T-helper 2 cell (primary cell): Measurements from ENCODE around the gene SAMD14.
"Not testable (repeated sequence)": the region's sequence is repeated elsewhere in the genome, so short reads cannot be mapped to it uniquely, and the experiment has no call there.

Experiments
- DNase-seq, 5 experiments: peaks; one replicate each; pipeline versions ENCODE4 v3.0.0 to v3.0.0-alpha.2; 2012 to 2022

SAMD14 gene

DNA sequence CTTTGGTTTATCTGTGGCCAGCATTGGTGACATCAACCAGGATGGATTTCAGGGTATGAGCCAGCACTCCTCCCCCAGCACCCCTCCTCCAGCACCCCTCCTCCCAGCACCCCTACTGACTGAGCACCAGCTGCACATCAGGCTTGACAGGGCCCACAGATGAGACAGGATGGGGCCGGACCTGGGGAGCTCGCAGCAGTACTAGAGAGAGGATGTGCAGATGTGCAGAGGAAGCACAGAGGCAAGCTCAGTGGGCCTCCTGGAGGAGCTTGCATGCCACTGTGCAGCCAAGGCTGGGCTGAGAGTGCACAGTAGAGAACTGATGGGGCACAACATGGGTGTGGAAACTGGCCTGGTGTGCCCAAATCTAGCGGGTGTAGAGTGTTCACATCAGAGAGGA, 57.8 kb downstream of the SAMD14 start:
- DNase-seq = no peak

DNA sequence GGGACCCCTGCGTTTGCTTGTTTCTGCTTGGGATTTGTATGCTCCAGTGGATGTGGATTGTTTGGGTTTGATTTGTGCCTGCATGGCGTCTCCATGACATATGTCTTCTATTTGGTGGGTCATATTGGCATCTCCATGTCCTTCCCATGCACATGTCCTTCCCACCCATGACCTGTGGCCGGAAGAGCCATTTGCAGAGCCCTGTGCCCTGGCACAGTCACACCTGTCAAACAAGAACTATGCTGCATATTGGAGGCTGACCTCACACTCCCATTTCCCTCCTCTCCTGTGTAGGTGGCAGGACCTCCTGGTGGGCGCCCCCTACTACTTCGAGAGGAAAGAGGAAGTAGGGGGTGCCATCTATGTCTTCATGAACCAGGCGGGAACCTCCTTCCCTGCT, 58.3 kb downstream of the SAMD14 start:
- DNase-seq = no peak

DNA sequence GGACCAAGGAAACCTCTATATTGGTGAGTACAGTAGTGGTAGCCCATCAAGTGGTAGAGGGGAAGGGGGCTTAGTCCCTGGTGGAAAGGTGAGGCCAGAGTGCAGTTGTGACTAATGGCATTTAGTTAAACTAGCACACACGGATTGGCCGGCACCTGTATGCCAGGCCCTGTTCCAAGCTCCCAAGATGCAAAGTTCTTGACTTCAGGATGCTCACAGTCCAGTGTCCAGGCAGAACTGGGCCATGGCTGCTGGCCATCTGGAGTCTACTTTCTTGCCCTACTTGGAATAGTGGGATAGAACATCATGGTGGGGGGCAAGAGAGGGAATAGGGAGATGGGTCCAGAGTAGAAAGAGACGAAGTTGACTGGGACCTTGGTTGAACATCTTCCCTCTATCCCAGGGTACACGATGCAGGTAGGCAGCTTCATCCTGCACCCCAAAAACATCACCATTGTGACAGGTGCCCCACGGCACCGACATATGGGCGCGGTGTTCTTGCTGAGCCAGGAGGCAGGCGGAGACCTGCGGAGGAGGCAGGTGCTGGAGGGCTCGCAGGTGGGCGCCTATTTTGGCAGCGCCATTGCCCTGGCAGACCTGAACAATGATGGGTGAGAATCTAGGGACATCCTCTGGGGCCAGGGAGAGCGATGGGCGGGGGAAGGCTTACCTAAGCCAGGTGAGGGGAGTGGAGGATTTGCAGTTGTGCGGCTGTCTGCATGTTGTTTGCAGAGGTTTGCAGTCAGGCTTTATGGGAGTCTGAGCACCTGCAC, 58.9 kb downstream of the SAMD14 start:
- DNase-seq = no peak

GRCh38 chr17:50067996-50068395, 62.0 kb downstream of the SAMD14 start:
- DNase-seq = no peak

DNA sequence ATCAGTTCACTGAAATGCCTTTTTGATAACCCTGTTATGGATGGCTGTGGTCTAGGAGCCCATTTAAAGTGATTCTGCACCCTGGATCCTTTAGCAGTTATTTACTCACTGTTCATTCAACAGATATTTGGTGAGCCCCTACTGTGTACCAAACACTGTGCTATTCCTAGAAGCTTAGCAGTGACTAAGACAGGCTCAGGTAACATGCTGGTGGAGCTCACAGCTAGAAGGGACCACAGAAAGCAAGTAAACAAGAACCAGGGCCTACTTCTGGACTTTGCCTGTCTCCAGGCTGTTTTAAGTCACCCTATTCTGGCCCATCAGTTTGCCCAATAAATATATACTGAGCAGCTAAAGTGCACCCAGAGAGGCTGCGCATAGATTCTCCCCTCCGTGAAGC, 63.0 kb downstream of the SAMD14 start:
- no peak for DNase-seq

GRCh38 chr17:50065056-50065455, 64.9 kb downstream of the SAMD14 start:
- DNase-seq = no peak

- no peak for DNase-seq
Observed at GRCh38 chr17:50064253-50065001, 65.5 kb downstream of the SAMD14 start.

DNA sequence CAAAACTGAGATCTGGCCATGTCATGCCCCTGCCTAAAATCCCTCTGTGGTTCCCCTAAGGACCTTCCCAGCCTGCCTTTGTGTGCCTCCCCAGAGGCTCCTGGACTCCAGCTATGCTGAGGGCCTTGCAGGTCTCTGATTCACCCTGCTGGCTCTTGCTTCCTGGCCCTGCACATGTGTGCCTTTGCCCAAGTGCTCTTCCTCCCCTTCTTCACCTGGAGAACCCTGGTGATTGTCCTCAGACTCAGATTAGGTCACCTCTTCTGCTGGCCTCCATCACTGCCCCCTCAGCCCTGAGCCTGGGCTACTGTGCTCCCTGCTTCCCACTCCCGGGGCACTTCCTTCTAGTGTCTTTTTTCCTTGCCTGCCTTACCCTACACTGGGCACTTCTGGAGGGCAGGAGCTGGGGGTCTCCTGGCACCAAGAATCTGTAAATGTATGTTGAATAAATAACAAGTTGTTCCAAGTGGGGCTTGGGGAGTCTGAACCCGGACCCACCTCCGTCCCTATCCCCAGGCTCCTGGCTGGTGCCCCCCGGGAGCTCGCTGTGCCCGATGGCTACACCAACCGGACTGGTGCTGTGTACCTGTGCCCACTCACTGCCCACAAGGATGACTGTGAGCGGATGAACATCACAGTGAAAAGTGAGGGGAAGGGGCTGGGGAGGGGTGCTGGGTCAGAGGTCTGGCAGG, 66.3 kb downstream of the SAMD14 start:
- DNase-seq = no peak

DNA sequence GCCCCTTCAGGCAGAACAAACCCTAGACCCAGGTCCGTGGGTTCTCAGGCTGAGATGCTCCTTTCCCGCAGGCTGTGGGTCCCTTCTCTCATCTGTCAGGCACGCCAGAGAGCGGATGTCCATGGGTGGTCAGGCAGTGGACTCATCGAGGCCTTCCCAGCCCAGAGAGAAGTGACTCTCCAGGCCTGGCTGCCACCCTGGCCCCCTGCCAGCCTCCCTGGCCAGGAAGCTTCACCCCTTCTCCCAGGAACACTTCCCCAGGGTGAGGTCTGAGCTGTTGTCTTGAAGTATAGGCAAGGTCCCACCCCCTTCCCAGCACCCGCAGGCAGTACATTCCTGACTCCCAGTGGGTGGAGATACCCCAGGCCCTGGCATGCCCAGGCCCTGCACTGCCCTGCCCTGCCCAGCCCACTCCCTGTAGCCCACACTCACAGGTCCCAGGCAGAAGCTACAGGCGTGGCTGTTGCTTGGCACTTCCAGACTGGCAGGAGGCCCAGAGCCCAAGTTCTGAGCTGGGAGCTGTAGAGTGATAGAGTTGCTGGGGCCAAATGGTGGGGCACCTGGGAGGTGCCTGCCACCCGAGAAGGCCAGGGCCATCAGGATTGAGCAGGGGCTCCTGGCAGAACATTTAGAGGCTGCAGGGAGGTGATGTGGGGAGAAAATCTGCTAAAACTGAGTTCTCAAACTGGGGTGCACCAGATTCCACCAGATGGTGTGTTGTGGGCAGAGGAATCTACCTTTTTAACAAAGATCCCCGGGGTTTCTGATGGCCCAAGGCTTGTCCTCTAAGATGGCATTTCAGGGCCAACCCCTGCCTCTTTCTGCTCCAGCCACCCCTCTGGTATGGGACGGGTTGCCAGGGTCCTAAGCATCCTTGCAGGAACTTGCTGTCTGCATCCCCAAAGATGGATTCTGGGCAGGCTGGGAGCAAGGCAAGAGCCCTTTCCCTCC, 67.4 kb downstream of the SAMD14 start:
- no peak for DNase-seq

GRCh38 chr17:50061713-50062045, 68.3 kb downstream of the SAMD14 start:
- not testable (repeated sequence) for DNase-seq

DNA sequence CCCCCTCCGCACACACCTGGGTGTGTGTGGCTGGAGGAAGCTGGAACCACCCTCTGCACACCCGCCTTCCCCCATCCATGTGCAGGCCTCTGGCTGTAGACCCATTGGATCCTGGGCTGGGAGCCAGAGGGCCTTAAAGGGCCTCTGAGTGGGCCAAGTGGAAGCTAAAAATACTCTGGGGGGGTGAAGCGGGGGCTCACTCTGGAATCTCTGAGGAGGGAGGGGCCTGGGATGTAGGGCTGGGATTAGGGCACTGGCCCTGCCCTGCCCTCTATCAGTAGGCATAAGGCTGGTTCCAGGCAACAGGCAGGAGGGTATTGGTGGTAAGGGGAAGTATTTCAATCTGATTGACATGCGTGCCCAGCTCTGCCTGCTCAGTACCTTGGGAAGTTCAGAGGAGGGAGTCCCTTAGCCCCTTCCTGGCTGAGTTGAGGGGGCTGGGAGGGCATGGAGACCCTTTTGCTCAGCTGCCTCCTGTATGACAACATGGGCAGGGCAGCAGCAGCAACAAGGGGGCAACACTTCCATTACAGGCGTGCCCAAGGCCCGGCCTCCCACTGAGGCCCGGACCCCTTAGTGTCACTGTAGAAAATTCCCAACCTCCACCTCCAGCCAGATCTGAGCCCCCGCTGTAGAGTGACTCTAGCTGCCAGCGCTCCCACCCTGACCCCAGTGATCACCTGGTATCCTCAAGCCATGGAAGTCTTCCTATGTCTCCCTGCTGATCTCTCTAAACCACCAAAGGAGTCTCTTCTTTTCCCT, 68.8 kb downstream of the SAMD14 start:
- no peak for DNase-seq
